CD4-positive, alpha-beta T cell (primary cell): Measurements from ENCODE around the gene ARHGAP29. TPM values are rescaled to one million over a fixed set of nuclear protein-coding genes. Genes with fewer than 3 reads are reported as not detected.

Source experiments
- ATAC-seq: fragments of 200-7000 bp; cut with Tn5 transposase; one replicate; pipeline ENCODE4 v1.10.0; 2022; ENCODE audit warnings: mild to moderate bottlenecking; ENCODE audit not compliant: poor library complexity
- CTCF ChIA-PET: fragments of 350-600 bp; sonication (Branson Sonifier 250); formaldehyde crosslinking; loops from one replicate; lab custom pipeline; 2021; ENCODE audit warnings: antibody characterized with exemption, inconsistent platforms; lab: Charles Lee
- POLR2A ChIA-PET: fragments of 350-600 bp; sonication (Branson Sonifier 250); formaldehyde crosslinking; loops from one replicate; lab custom pipeline; 2021; ENCODE audit warnings: antibody characterized with exemption, inconsistent platforms; lab: Charles Lee
- DNase-seq, 14 experiments: peaks; one replicate each; pipeline ENCODE4 v3.0.0-alpha.2; 2013 to 2020; ENCODE audit warnings: mixed read lengths in 2 of 14
- H3K27ac ChIP-seq, 2 donors: one replicate each; pipeline versions ENCODE4 v1.5.1 to v1.7.0; 2013; ENCODE audit warnings: low read length in 2 of 2, low read depth in 1 of 2, mild to moderate bottlenecking in 1 of 2
- H3K27me3 ChIP-seq, 2 experiments: 1 replicate in 1 of 2; 2 replicates in 1 of 2; pipeline versions ENCODE4 v1.6.1 to v1.7.0; 2013; ENCODE audit warnings: low read length in 2 of 2, control low read depth in 1 of 2, mild to moderate bottlenecking in 1 of 2, moderate library complexity in 1 of 2; ENCODE audit not compliant: insufficient read depth in 2 of 2, control insufficient read depth in 1 of 2
- H3K36me3 ChIP-seq: one replicate; pipeline ENCODE4 v1.6.1; 2013; ENCODE audit warnings: low read length, control low read depth; ENCODE audit not compliant: insufficient read depth
- H3K4me1 ChIP-seq: one replicate; pipeline ENCODE4 v1.6.1; 2013; ENCODE audit warnings: low read length, control low read depth; ENCODE audit not compliant: insufficient read depth
- H3K4me3 ChIP-seq: one replicate; pipeline ENCODE4 v1.5.1; 2013; ENCODE audit warnings: mild to moderate bottlenecking, low read length, moderate library complexity
- H3K9me3 ChIP-seq, 2 experiments: 1 replicate in 1 of 2; 2 replicates in 1 of 2; pipeline versions ENCODE4 v1.6.1 to v1.7.0; 2013; ENCODE audit warnings: low read length in 2 of 2, mild to moderate bottlenecking in 2 of 2, control low read depth in 1 of 2, moderate library complexity in 1 of 2; ENCODE audit not compliant: control insufficient read depth in 1 of 2, insufficient read depth in 1 of 2
- H3K27ac Mint-ChIP-seq: one replicate; pipeline ENCODE4 v1.8.0; 2020; ENCODE audit warnings: mixed read lengths
- H3K27me3 Mint-ChIP-seq: one replicate; pipeline ENCODE4 v1.8.0; 2021; ENCODE audit warnings: mixed read lengths
- H3K36me3 Mint-ChIP-seq: one replicate; pipeline ENCODE4 v1.8.0; 2021; ENCODE audit warnings: low read depth, mixed read lengths
- H3K4me1 Mint-ChIP-seq: one replicate; pipeline ENCODE4 v1.8.0; 2021; ENCODE audit warnings: low read depth, mixed read lengths
- H3K4me3 Mint-ChIP-seq: one replicate; pipeline ENCODE4 v1.8.0; 2020; ENCODE audit warnings: mild to moderate bottlenecking, mixed read lengths
- H3K9me3 Mint-ChIP-seq: one replicate; pipeline ENCODE4 v1.8.0; 2020; ENCODE audit warnings: mixed read lengths
- CTCF ChIP-seq: fragments of 200-600 bp; IDR thresholded peaks from one replicate; pipeline ENCODE4 v1.8.0; 2022; ENCODE audit warnings: antibody characterized with exemption, mild to moderate bottlenecking
- intact Hi-C, 2 experiments: fragments of 100-400 bp; cut with DNase I in 1 of 2; cut with micrococcal nuclease in 1 of 2; formaldehyde crosslinking; loops; one replicate each; pipeline versions ENCODE4 v1.15.1 to v1.9.0; 2023 to 2025; cut with DNase I, micrococcal nuclease
- total RNA-seq, 174 experiments: library from RNA in 2 of 174; stranded (reverse) in 2 of 174; gene quantifications; one replicate each; pipeline ENCODE4 v1.2.3 and lab custom pipeline; 2021 to 2026

The ARHGAP29 gene
- total RNA-seq, 2 experiments from 2014 or later = not detected

DNA sequence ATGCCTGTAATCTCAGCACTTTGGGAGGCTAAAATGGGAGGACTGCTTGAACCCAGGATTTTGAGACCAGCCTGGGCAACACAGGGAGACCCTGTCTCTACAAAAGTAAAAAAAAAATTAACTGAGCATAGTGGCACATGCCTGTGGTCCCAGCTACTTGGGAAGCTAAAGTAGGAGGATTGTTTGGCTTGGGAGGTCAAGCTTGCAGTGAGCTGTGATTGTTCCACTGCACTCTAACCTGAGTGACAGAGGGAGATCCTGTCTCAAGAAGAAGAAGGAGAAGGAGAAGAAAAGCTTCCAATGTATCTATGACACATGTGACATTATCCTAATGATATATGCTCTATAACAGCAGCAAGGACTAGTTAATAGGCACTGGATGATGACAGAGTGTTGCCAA, 20.1 kb upstream of the ARHGAP29 start:
- intact Hi-C loops = no loop called here
- Mint-ChIP-seq H3K27me3 (peaks cover 53% of the 10 kb centered on the region), H3K36me3 (no peaks in the 10 kb centered on the region), H3K9me3 (no peaks in the 10 kb centered on the region), H3K4me1 (no peaks in the 10 kb centered on the region), H3K4me3 (no peak overlapping the region), H3K27ac (no peak overlapping the region)
- H3K4me1 ChIP-seq = no peaks in the 10 kb centered on the region
- H3K27ac ChIP-seq = no peak overlapping the region
- TF ChIP-seq CTCF = no peak
- no peaks in the 10 kb centered on the region for H3K9me3 ChIP-seq
- no peak overlapping the region for H3K4me3 ChIP-seq
- DNase-seq = no peak
- ChIA-PET POLR2A (no interaction called here), CTCF (no interaction called here)
- H3K27me3 ChIP-seq = peaks cover 0 to 12% of the 10 kb centered on the region in 2 experiments
- H3K36me3 ChIP-seq = no peaks in the 10 kb centered on the region
- no peak for ATAC-seq

GRCh38 chr1:94255476-94255875, 18.1 kb upstream of the ARHGAP29 start:
- ATAC-seq = no peak
- POLR2A ChIA-PET = no interaction called here
- no peaks in the 10 kb centered on the region for H3K36me3 ChIP-seq
- peaks cover 56% of the 10 kb centered on the region for H3K27me3 Mint-ChIP-seq
- H3K27ac Mint-ChIP-seq = no peak overlapping the region
- no peaks in the 10 kb centered on the region for H3K4me1 Mint-ChIP-seq
- no peaks in the 10 kb centered on the region for H3K36me3 Mint-ChIP-seq
- intact Hi-C loops = no loop called here
- H3K9me3 ChIP-seq = no peaks in the 10 kb centered on the region
- no peak overlapping the region for H3K4me3 Mint-ChIP-seq
- CTCF ChIA-PET = no interaction called here
- no peaks in the 10 kb centered on the region for H3K4me1 ChIP-seq
- H3K4me3 ChIP-seq = no peak overlapping the region
- no peak for TF ChIP-seq CTCF
- H3K9me3 Mint-ChIP-seq = no peaks in the 10 kb centered on the region
- peaks cover 0 to 25% of the 10 kb centered on the region in 2 experiments for H3K27me3 ChIP-seq
- no peak overlapping the region for H3K27ac ChIP-seq
- no peak for DNase-seq

GRCh38 chr1:94254073-94254810, 16.9 kb upstream of the ARHGAP29 start:
- intact Hi-C loops = no loop called here

More at GRCh38 chr1:94254073-94254810, 16.9 kb upstream of the ARHGAP29 start:
- Mint-ChIP-seq H3K4me3 (no peak overlapping the region), H3K4me1 (no peaks in the 10 kb centered on the region), H3K36me3 (no peaks in the 10 kb centered on the region), H3K27me3 (peaks cover 58% of the 10 kb centered on the region), H3K27ac (no peak overlapping the region), H3K9me3 (no peaks in the 10 kb centered on the region)
- Histone ChIP-seq H3K4me3 (no peak overlapping the region), H3K27me3 (peaks cover 0 to 31% of the 10 kb centered on the region in 2 experiments), H3K9me3 (no peaks in the 10 kb centered on the region), H3K27ac (no peak overlapping the region), H3K4me1 (no peaks in the 10 kb centered on the region), H3K36me3 (no peaks in the 10 kb centered on the region)
- DNase-seq (no peak), ATAC-seq (no peak)
- ChIA-PET POLR2A (no interaction called here), CTCF (no interaction called here)
- no peak for TF ChIP-seq CTCF
